ENCODE measurements around the gene PMM1.
"Not testable (repeated sequence)": the region's sequence is repeated elsewhere in the genome, so short reads cannot be mapped to it uniquely, and the experiment has no call there.

PMM1 gene

DNA sequence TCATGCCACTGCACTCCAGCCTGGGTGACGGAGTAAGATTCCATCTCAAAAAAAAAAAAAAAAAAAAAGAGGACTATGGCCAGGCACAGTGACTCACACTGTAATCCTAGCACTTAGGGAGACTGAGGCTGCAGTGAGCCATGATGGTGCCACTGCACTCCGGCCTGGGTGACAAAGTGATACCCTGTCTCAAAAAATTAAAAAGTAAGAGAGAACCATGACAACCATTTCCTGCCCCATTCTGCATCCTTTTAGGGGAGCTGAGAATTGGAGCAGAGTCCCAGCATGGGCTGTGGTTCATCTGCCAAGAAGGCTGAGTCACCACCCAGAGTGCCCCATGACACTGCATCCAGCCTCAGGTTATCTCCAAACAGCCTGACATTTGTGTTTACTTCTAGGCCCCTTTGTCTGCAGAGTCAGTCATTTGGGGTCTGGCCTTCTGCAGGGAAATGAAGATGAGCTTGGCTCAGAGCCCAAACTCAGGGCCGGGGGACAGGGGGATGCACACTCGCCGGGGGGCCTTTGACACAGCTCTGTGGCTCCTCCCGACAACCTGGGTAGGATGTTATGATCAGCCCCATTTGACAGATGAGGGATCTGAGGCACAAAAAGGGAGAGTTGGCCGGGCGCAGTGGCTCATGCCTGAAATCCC lies 24.1 kb downstream of the PMM1 start:
- intact Hi-C loops (cut with micrococcal nuclease): no loop called here
- Mint-ChIP-seq H3K27ac (no peak overlapping the region), H3K36me3 (ENCODE audit: low read depth) (no peaks in the 10 kb centered on the region), H3K4me1 (ENCODE audit: low read depth) (no peaks in the 10 kb centered on the region), H3K27me3 (peaks cover 50% of the 10 kb centered on the region), H3K4me3 (no peak overlapping the region), H3K9me3 (no peaks in the 10 kb centered on the region)

DNA sequence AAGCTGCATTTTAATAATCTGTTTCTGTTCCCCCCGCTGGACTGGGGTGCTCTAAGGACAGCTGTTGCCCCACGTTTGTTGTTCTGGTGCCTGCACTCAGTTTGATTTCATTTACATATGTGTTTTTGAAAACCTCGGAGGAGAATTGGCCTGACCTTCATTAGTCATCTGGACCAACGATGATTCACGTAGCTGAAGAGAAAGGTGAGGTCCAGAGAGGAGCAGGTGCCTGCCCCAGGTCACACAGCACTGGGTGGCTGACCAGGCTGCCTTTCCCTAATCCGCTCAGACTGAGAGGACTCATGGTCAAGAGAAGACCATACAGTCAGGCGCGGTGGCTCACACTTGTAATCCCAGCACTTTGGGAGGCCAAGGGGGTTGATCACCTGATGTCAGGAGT lies 25.1 kb downstream of the PMM1 start:
- Mint-ChIP-seq H3K4me3 (no peak overlapping the region), H3K4me1 (ENCODE audit: low read depth) (no peaks in the 10 kb centered on the region), H3K27ac (no peak overlapping the region), H3K9me3 (no peaks in the 10 kb centered on the region), H3K27me3 (peaks cover 57% of the 10 kb centered on the region), H3K36me3 (ENCODE audit: low read depth) (no peaks in the 10 kb centered on the region)
- intact Hi-C loops (cut with micrococcal nuclease): no loop called here

DNA sequence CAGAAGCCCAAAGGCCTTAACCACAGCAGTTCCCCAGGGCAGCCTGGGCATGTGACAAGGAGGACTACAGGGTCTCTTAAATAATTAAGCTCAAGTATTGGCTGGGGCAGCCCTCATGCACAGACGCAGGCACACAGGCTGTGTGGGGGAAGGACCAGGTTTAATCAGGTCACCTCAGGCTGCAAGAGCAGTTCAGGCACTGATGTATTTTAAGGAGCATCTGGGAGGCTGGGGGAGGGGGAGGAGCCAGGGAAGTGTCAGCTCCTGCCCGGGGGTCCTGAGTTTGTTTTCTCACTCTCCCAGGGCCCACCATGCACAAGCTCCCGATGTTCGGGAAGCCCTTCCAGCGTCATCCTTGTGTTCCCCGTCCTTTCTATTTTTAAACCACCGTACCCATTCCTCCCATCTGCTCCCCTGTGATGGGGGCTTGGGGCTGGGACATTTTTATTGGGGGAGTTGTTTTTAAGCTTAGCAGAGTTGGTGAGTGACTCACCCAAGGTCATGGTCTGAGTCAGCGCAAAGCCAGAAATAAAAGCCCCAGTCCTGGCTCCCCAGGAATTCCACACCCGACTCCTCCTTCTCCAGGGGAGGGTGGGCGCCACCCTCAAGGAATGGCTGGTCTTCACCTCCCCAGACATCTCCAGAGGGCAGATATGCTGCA lies 26.5 kb downstream of the PMM1 start:
- intact Hi-C loops (cut with micrococcal nuclease): no loop called here
- H3K27ac Mint-ChIP-seq: no peak overlapping the region
- no peaks in the 10 kb centered on the region for H3K9me3 Mint-ChIP-seq
- no peaks in the 10 kb centered on the region for H3K36me3 Mint-ChIP-seq (ENCODE audit: low read depth)
- no peaks in the 10 kb centered on the region for H3K4me1 Mint-ChIP-seq (ENCODE audit: low read depth)
- no peak overlapping the region for H3K4me3 Mint-ChIP-seq
- H3K27me3 Mint-ChIP-seq: peaks cover 61% of the 10 kb centered on the region

DNA sequence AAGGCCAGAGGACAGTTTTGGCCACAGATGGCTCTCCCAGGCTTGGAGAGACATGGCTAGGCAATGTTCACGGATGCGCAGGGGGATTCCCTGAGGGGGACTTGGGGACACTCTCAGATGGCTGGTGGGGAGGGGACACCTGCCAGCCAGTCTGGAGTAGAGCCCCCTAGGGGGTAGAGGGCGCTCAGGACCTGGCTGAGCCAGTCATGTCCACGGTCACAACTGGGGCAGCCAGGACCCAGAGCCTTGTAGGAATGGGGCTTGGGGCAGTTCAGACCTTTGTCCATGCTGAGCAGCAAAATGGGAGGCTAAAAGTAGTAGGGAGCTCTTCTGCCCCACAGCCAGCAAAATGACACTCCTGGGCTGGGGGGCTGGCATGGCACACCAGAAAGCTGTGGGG lies 27.2 kb downstream of the PMM1 start:
- H3K27ac Mint-ChIP-seq: no peak overlapping the region
- peaks cover 5% of the 10 kb centered on the region for H3K4me1 Mint-ChIP-seq (ENCODE audit: low read depth)
- H3K9me3 Mint-ChIP-seq: no peaks in the 10 kb centered on the region
- H3K4me3 Mint-ChIP-seq: no peak overlapping the region
- intact Hi-C loops (cut with micrococcal nuclease): no loop called here
- H3K36me3 Mint-ChIP-seq (ENCODE audit: low read depth): no peaks in the 10 kb centered on the region
- H3K27me3 Mint-ChIP-seq: peaks cover 64% of the 10 kb centered on the region

DNA sequence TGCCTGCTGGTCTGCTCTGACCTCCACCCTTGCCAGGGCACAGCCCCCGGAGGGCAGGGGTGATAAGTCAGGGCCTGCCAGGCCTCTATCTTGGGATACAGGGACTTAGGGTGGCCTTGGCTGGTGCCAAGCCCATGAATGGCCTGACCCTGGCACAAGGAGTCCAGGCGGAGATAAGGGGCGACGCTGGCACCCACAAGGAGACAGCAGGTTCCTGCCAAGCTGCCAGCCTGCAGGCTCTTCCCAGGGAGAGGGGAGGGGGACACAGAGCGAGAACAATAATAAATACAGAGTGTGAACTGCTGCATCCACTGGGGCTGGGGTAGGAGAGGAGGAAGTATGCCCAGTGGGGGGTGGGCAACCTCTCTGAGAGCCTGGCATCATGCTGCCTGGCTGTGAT lies 27.9 kb downstream of the PMM1 start:
- H3K27ac Mint-ChIP-seq: no peak overlapping the region
- H3K4me3 Mint-ChIP-seq: no peak overlapping the region
- peaks cover 65% of the 10 kb centered on the region for H3K27me3 Mint-ChIP-seq
- intact Hi-C loops (cut with micrococcal nuclease): no loop called here
- peaks cover 6% of the 10 kb centered on the region for H3K4me1 Mint-ChIP-seq (ENCODE audit: low read depth)
- H3K9me3 Mint-ChIP-seq: no peaks in the 10 kb centered on the region
- H3K36me3 Mint-ChIP-seq (ENCODE audit: low read depth): no peaks in the 10 kb centered on the region

DNA sequence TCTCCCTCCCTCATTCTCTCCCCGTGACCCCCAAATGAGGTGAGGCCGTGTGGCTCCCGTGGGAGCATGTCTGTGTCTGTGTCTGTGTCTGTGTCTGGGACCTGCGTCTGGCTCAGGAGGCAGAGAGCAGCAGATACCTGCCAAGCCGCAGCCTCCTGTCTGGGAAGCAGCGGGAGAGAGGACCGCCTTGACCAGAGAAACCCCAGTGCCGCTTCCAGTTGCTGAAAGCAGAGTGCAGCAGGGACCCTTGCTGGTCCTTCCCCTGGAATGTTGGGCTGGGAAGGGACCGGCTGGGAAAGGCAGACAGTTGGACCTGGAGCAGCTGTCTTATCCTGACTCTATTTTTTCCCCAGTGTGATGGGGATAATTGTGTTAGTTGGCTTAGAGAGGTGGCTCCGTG lies 28.3 kb downstream of the PMM1 start:
- Mint-ChIP-seq H3K9me3 (no peaks in the 10 kb centered on the region), H3K4me1 (ENCODE audit: low read depth) (peaks cover 6% of the 10 kb centered on the region), H3K27me3 (peaks cover 65% of the 10 kb centered on the region), H3K27ac (no peak overlapping the region), H3K4me3 (no peak overlapping the region), H3K36me3 (ENCODE audit: low read depth) (no peaks in the 10 kb centered on the region)
- intact Hi-C loops (cut with micrococcal nuclease): no loop called here

DNA sequence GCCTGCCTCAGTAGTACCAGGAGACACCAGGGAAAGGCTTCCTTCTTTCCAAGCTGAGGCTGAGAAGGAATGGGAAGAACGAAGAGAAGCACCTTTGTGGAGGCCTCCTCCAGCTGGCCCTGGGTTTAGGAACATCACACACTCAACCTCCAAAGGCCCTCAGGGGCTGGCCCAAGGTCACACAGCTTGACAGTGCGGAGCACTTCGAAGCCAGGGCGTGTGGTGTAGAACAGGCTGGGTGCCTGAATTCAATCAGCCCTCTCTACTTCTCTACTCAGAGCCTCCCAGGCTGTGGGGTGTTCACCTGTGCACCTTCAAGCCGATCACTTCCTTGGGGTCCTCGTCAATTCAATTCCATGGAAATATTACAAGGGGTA lies 29.6 kb downstream of the PMM1 start:
- Mint-ChIP-seq H3K27ac (no peak overlapping the region), H3K4me1 (ENCODE audit: low read depth) (peaks cover 6% of the 10 kb centered on the region), H3K27me3 (peaks cover 68% of the 10 kb centered on the region), H3K36me3 (ENCODE audit: low read depth) (no peaks in the 10 kb centered on the region), H3K4me3 (no peak overlapping the region), H3K9me3 (no peaks in the 10 kb centered on the region)
- intact Hi-C loops (cut with micrococcal nuclease): no loop called here

DNA sequence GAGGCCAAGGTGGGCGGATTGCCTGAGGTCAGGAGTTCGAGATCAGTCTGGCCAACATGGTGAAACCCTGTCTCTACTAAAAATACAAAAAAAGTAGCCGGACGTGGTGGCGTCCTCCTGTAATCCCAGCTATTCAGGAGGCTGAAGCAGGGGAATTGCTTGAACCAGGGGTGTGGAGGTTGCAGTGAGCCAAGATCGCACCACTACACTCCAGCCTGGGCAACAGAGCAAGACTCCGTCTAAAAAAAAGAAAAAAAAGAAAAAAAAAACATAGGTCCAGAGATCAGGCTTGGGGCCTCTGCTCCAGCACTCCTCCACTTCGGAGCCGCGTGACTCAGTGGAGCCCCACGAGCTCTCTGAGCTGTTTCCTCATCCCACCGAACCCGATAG lies 31.4 kb downstream of the PMM1 start:
- H3K36me3 Mint-ChIP-seq (ENCODE audit: low read depth): not testable (repeated sequence)

DNA sequence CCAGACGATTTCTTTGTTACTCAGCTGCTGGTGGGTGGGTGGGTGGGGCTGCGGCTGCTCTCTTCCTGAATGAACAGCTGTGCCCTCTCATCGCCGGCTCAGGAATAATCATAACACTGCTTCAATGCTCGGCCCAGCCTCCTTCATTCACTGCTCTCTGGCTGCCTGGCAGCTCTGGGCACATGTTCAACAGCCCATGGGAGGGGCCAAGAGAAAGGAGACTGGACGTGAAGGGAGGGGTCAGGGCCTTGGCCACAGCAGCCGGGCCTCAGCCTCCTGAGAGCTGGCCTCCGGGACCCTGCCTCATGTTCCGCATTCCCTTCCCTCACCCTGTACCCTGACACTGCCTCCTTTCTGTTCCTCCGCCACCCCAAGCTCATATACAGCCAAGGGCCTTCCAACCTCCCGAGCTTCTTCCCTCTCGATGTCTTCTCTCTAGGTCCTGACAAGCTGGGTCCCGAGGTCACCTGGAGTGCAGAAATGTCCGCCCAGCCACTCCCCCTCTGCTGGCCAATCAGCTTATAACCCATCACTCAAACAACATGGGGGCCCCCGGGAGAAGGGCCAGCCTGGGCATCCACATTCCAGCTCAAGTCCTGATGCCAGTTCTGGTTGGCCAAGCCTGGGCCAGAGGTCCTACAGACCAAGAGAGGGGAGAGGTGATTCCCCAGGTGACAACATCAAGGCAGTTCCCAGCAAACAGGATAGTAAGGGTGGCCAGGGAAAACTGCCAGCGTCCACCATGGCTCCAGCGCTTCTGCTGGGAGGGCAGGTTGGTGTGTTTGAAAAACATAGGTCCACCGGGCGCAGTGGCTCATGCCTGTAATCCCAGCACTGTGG lies 32.0 kb downstream of the PMM1 start:
- H3K4me3 Mint-ChIP-seq: no peak overlapping the region
- H3K27me3 Mint-ChIP-seq: peaks cover 64% of the 10 kb centered on the region

More for the DNA sequence above, 31.4 kb downstream of the PMM1 start:
- H3K9me3 Mint-ChIP-seq; H3K4me1 Mint-ChIP-seq (ENCODE audit: low read depth); H3K27ac Mint-ChIP-seq; H3K4me3 Mint-ChIP-seq; intact Hi-C loops (cut with micrococcal nuclease): not testable (repeated sequence)
- peaks cover 65% of the 10 kb centered on the region for H3K27me3 Mint-ChIP-seq

DNA sequence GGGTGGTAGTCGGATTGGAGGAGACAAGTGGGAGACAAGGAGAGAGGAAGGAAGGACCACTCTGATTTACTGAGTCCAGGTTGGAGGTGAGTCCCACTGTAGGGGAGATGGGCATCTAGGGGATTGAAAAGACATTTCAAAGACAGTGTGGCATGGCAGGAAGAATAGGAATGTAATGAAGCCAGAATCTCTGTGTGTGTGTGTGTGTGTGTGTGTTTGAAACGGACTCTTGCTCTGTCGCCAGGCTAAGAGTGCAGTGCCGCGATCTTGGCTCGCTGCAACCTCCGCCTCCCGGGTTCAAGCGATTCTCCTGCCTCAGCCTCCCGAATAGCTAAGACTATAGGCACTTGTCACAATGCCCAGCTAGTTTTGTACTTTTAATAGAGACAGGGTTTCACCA lies 33.1 kb downstream of the PMM1 start:
- Mint-ChIP-seq H3K4me3 (no peak overlapping the region), H3K9me3 (no peaks in the 10 kb centered on the region), H3K4me1 (ENCODE audit: low read depth) (peaks cover 6% of the 10 kb centered on the region), H3K36me3 (ENCODE audit: low read depth) (no peaks in the 10 kb centered on the region), H3K27ac (no peak overlapping the region), H3K27me3 (peaks cover 58% of the 10 kb centered on the region)
- intact Hi-C loops (cut with micrococcal nuclease): no loop called here

More for the DNA sequence above, 32.0 kb downstream of the PMM1 start:
- Mint-ChIP-seq H3K27ac (no peak overlapping the region), H3K9me3 (no peaks in the 10 kb centered on the region), H3K36me3 (ENCODE audit: low read depth) (no peaks in the 10 kb centered on the region), H3K4me1 (ENCODE audit: low read depth) (peaks cover 6% of the 10 kb centered on the region)
- intact Hi-C loops (cut with micrococcal nuclease): no loop called here

DNA sequence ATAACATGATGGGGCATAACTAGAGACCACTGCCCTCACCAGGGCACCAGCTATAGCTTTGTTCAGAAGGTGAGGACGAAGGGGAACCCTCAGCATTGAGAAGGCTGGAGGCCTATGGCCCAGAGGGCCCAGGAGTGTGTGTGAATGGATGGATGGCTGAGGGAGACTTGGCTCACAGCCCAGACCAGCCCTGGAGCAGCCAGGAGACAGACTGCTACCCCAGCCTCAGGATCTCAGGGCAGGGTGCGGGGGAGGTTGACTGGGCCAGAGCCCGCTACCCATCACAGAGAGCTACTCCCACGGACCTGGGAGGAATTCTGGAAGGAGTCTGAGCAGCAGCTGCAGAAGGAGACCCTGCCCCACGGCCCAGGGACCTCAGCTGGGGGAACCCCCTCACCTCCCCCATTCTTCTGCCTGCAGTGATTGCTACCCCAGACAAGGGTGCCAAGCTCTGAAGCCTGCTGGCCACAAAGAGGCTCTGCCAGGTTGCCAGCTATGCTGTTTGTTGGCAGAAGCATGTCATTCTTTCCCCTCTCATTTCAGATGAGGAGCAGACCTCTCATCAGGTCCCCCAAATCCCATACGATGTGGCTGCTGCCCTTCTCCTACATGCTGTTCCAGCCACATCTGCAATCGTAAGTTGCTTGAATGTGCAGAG lies 34.2 kb downstream of the PMM1 start:
- H3K9me3 Mint-ChIP-seq: no peaks in the 10 kb centered on the region
- H3K36me3 Mint-ChIP-seq (ENCODE audit: low read depth): no peaks in the 10 kb centered on the region
- no peak overlapping the region for H3K27ac Mint-ChIP-seq
- peaks cover 50% of the 10 kb centered on the region for H3K27me3 Mint-ChIP-seq
- H3K4me3 Mint-ChIP-seq: no peak overlapping the region
- H3K4me1 Mint-ChIP-seq (ENCODE audit: low read depth): peaks cover 6% of the 10 kb centered on the region
- intact Hi-C loops (cut with micrococcal nuclease): no loop called here

DNA sequence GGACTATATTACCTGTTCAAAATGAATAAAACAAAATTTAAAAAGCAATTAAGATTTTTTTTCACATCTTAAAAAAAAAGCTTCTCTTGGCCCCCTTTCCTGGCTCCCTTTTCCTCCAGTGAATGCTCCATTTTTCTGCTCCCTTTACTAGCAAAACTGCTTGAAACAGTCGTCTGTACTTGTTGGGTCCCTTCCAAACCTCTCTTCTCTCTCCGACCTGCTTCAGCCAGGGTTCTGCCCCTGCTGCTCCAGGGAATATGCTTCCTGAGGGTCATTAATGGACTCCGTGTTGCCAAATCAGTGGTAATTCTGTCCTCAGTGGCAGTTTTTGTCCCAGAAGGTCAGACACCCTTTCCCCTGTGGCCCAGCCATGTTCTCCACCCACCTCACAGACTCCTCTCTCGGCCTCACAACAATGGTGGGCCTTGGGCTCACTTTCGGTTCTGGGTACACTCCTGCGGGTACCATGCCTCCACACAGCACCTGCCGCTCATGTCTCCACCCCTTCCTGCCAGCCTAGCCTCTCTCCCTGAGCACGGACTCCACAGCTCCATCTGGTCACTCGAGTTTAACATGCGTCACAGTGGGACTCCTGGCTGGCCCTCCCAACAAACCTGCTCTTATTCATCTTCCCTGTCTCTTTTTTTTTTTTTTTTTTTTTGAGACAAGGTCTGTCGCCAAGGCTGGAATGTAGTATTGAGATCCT lies 37.6 kb downstream of the PMM1 start:
- Mint-ChIP-seq H3K4me3 (no peak overlapping the region), H3K4me1 (ENCODE audit: low read depth) (no peaks in the 10 kb centered on the region), H3K9me3 (no peaks in the 10 kb centered on the region), H3K27ac (no peak overlapping the region), H3K36me3 (ENCODE audit: low read depth) (no peaks in the 10 kb centered on the region), H3K27me3 (peaks cover 30% of the 10 kb centered on the region)
- intact Hi-C loops (cut with micrococcal nuclease): no loop called here

DNA sequence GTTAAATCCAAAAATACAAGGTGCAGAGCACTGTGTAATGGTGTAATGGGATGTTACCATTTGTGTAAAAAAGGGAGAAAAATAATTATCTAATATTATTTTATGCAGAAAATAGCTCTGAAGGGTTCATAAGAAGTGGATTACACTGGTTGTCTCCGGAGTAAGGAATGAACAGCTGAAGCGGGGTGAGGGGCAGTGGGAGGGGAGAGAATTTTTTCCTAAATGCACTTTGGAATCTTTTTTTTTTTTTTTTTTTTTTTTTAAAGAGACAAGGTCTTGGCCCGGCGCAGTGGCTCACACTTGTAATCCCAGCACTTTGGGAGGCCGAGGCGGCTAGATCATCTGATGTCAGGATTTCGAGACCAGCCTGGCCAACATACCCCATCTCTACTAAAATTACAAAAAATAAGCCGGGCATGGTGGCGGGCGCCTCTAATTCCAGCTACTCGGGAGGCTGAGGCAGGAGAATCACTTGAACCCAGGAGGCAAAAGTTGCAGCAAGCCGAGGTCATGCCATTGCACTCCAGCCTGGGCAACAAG lies 38.6 kb downstream of the PMM1 start:
- intact Hi-C loops (cut with micrococcal nuclease): no loop called here

More for the DNA sequence above, 38.6 kb downstream of the PMM1 start:
- H3K27me3 Mint-ChIP-seq: peaks cover 26% of the 10 kb centered on the region
- H3K4me1 Mint-ChIP-seq (ENCODE audit: low read depth): no peaks in the 10 kb centered on the region
- no peaks in the 10 kb centered on the region for H3K9me3 Mint-ChIP-seq
- H3K36me3 Mint-ChIP-seq (ENCODE audit: low read depth): no peaks in the 10 kb centered on the region
- H3K4me3 Mint-ChIP-seq: no peak overlapping the region
- no peak overlapping the region for H3K27ac Mint-ChIP-seq

Data from dendritic cell treated with granulocyte-macrophage colony-stimulating factor and Interleukin-4, amounts not matched to agents 40 ng/mL and 50 ng/mL, for 4 days (primary cell).